Stimulated activated naive B cell treated with anti-CD40 and anti-IgM and Interleukin-4, amounts not matched to agents 10 μg/mL and 1 μg/mL and 100 μg/mL, for 72 hours (primary cell): ENCODE measurements around the gene EPDR1.

Experiments used
- ATAC-seq, 2 donors: fragments of 150-1000 bp; cut with Tn5 transposase; replicated peaks; 2 replicates each; pipeline ENCODE4 v1.10.0; 2021; ENCODE audit warnings: moderate library complexity in 1 of 2
- DNase-seq: peaks from one replicate; pipeline ENCODE4 v3.0.0; 2021
- H3K27ac Mint-ChIP-seq: one replicate; pipeline ENCODE4 v1.8.0; 2022; ENCODE audit warnings: mild to moderate bottlenecking, mixed read lengths
- H3K27me3 Mint-ChIP-seq, 2 donors: one replicate each; pipeline ENCODE4 v1.8.0; 2022; ENCODE audit warnings: mixed read lengths in 2 of 2
- H3K36me3 Mint-ChIP-seq, 2 donors: one replicate each; pipeline ENCODE4 v1.8.0; 2022; ENCODE audit warnings: mixed read lengths in 2 of 2, mild to moderate bottlenecking in 1 of 2
- H3K4me1 Mint-ChIP-seq, 2 donors: one replicate each; pipeline ENCODE4 v1.8.0; 2022; ENCODE audit warnings: mixed read lengths in 2 of 2, mild to moderate bottlenecking in 1 of 2
- H3K4me3 Mint-ChIP-seq, 2 donors: one replicate each; pipeline ENCODE4 v1.8.0; 2022; ENCODE audit warnings: mild to moderate bottlenecking in 2 of 2, mixed read lengths in 2 of 2, moderate library complexity in 1 of 2
- H3K9me3 Mint-ChIP-seq, 2 donors: one replicate each; pipeline ENCODE4 v1.8.0; 2022; ENCODE audit warnings: mixed read lengths in 2 of 2, mild to moderate bottlenecking in 1 of 2

The EPDR1 gene

GRCh38 chr7:37920849-37921805 is 687 bp downstream of the EPDR1 start:
- Mint-ChIP-seq H3K9me3 (no peaks in the 10 kb centered on the region), H3K4me3 (peak overlapping the region; percentile 79 to 87), H3K27ac (no peak overlapping the region), H3K27me3 (peaks cover 45 to 60% of the 10 kb centered on the region in 2 donors), H3K4me1 (peaks cover 14 to 31% of the 10 kb centered on the region in 2 donors), H3K36me3 (no peaks in the 10 kb centered on the region)
- ATAC-seq (peak; percentile 58 to 61), DNase-seq (peak; percentile 6)

GRCh38 chr7:37921876-37922275 is 1.4 kb downstream of the EPDR1 start:
- peaks cover 12 to 24% of the 10 kb centered on the region in 2 donors for H3K4me1 Mint-ChIP-seq
- ATAC-seq (no peak), DNase-seq (no peak)
- H3K27me3 Mint-ChIP-seq: peaks cover 43 to 52% of the 10 kb centered on the region in 2 donors
- no peak overlapping the region for H3K4me3 Mint-ChIP-seq
- no peaks in the 10 kb centered on the region for H3K36me3 Mint-ChIP-seq
- no peaks in the 10 kb centered on the region for H3K9me3 Mint-ChIP-seq
- H3K27ac Mint-ChIP-seq: no peak overlapping the region

- no peak overlapping the region for H3K4me3 Mint-ChIP-seq
- no peak overlapping the region for H3K27ac Mint-ChIP-seq
- peaks cover 5 to 14% of the 10 kb centered on the region in 2 donors for H3K4me1 Mint-ChIP-seq
- ATAC-seq: no peak
- no peak for DNase-seq
- no peaks in the 10 kb centered on the region for H3K36me3 Mint-ChIP-seq
- H3K27me3 Mint-ChIP-seq: peaks cover 31 to 33% of the 10 kb centered on the region in 2 donors
- H3K9me3 Mint-ChIP-seq: no peaks in the 10 kb centered on the region
Measured at GRCh38 chr7:37923996-37924395, 3.6 kb downstream of the EPDR1 start.

GRCh38 chr7:37924491-37925041 is 4.1 kb downstream of the EPDR1 start:
- DNase-seq (no peak), ATAC-seq (no peak)
- Mint-ChIP-seq H3K9me3 (no peaks in the 10 kb centered on the region), H3K27ac (no peak overlapping the region), H3K4me3 (no peak overlapping the region), H3K36me3 (no peaks in the 10 kb centered on the region), H3K27me3 (peaks cover 25 to 27% of the 10 kb centered on the region in 2 donors), H3K4me1 (peaks cover 5 to 14% of the 10 kb centered on the region in 2 donors)

- Mint-ChIP-seq H3K27ac (no peak overlapping the region), H3K4me1 (peaks cover 0 to 10% of the 10 kb centered on the region in 2 donors), H3K4me3 (no peak overlapping the region), H3K36me3 (no peaks in the 10 kb centered on the region), H3K27me3 (peaks cover 15 to 17% of the 10 kb centered on the region in 2 donors), H3K9me3 (no peaks in the 10 kb centered on the region)
- no peak for DNase-seq
- ATAC-seq: no peak
Measured at GRCh38 chr7:37925620-37926019, 5.2 kb downstream of the EPDR1 start.

GRCh38 chr7:37927773-37928444 is 7.5 kb downstream of the EPDR1 start:
- Mint-ChIP-seq H3K27ac (no peak overlapping the region), H3K4me3 (no peak overlapping the region), H3K36me3 (no peaks in the 10 kb centered on the region), H3K4me1 (no peaks in the 10 kb centered on the region), H3K27me3 (peaks cover 5% of the 10 kb centered on the region in 2 donors), H3K9me3 (no peaks in the 10 kb centered on the region)
- DNase-seq: no peak
- no peak for ATAC-seq

GRCh38 chr7:37928878-37929277 is 8.4 kb downstream of the EPDR1 start:
- Mint-ChIP-seq H3K4me1 (no peaks in the 10 kb centered on the region), H3K27ac (no peak overlapping the region), H3K27me3 (no peaks in the 10 kb centered on the region), H3K36me3 (no peaks in the 10 kb centered on the region), H3K9me3 (no peaks in the 10 kb centered on the region), H3K4me3 (no peak overlapping the region)
- ATAC-seq (no peak), DNase-seq (no peak)

GRCh38 chr7:37930226-37930948 is 9.9 kb downstream of the EPDR1 start:
- Mint-ChIP-seq H3K27me3 (no peaks in the 10 kb centered on the region), H3K4me1 (no peaks in the 10 kb centered on the region), H3K27ac (no peak overlapping the region), H3K36me3 (no peaks in the 10 kb centered on the region), H3K4me3 (no peak overlapping the region), H3K9me3 (no peaks in the 10 kb centered on the region)
- ATAC-seq (no peak), DNase-seq (no peak)

GRCh38 chr7:37932543-37932942 is 12.1 kb downstream of the EPDR1 start:
- peaks cover 6 to 10% of the 10 kb centered on the region in 2 donors for H3K9me3 Mint-ChIP-seq

GRCh38 chr7:37933018-37933566 is 12.7 kb downstream of the EPDR1 start:
- peaks cover 6 to 10% of the 10 kb centered on the region in 2 donors for H3K9me3 Mint-ChIP-seq

More at GRCh38 chr7:37932543-37932942, 12.1 kb downstream of the EPDR1 start:
- Mint-ChIP-seq H3K27ac (no peak overlapping the region), H3K4me1 (no peaks in the 10 kb centered on the region), H3K36me3 (no peaks in the 10 kb centered on the region), H3K4me3 (no peak overlapping the region), H3K27me3 (no peaks in the 10 kb centered on the region)
- DNase-seq: no peak
- ATAC-seq: no peak

GRCh38 chr7:37942934-37943610 is 22.6 kb downstream of the EPDR1 start:
- Mint-ChIP-seq H3K27me3 (no peaks in the 10 kb centered on the region), H3K27ac (no peak overlapping the region), H3K4me1 (peaks cover 0 to 4% of the 10 kb centered on the region in 2 donors), H3K36me3 (no peaks in the 10 kb centered on the region), H3K4me3 (no peak overlapping the region), H3K9me3 (peaks cover 2 to 5% of the 10 kb centered on the region in 2 donors)
- ATAC-seq (peak in 1 of 2 donors; percentile 29), DNase-seq (no peak)

More at GRCh38 chr7:37933018-37933566, 12.7 kb downstream of the EPDR1 start:
- no peak for ATAC-seq
- H3K27ac Mint-ChIP-seq: no peak overlapping the region
- no peaks in the 10 kb centered on the region for H3K4me1 Mint-ChIP-seq
- H3K27me3 Mint-ChIP-seq: no peaks in the 10 kb centered on the region
- DNase-seq: no peak
- no peak overlapping the region for H3K4me3 Mint-ChIP-seq
- no peaks in the 10 kb centered on the region for H3K36me3 Mint-ChIP-seq

GRCh38 chr7:37943905-37944736 is 23.7 kb downstream of the EPDR1 start:
- Mint-ChIP-seq H3K4me3 (no peak overlapping the region), H3K27me3 (no peaks in the 10 kb centered on the region), H3K4me1 (peaks cover 0 to 4% of the 10 kb centered on the region in 2 donors), H3K27ac (no peak overlapping the region), H3K36me3 (no peaks in the 10 kb centered on the region), H3K9me3 (peaks cover 2 to 5% of the 10 kb centered on the region in 2 donors)
- ATAC-seq: peak in 1 of 2 donors; percentile 29
- DNase-seq: no peak

GRCh38 chr7:37944737-37945054 is 24.3 kb downstream of the EPDR1 start:
- no peak overlapping the region for H3K27ac Mint-ChIP-seq
- peaks cover 2 to 5% of the 10 kb centered on the region in 2 donors for H3K9me3 Mint-ChIP-seq
- H3K4me1 Mint-ChIP-seq: peaks cover 0 to 4% of the 10 kb centered on the region in 2 donors
- H3K36me3 Mint-ChIP-seq: no peaks in the 10 kb centered on the region
- ATAC-seq (no peak), DNase-seq (no peak)
- H3K4me3 Mint-ChIP-seq: no peak overlapping the region
- no peaks in the 10 kb centered on the region for H3K27me3 Mint-ChIP-seq
